OCI-LY3 (cell line): ENCODE measurements around the gene TTI1.

ENCODE experiments used
- EZH2phosphoT487 ChIP-seq: fragments of 200-600 bp; shearing (Covaris generic); IDR thresholded peaks from 2 replicates; pipeline ENCODE4 v1.6.1; 2018; ENCODE audit warnings: antibody characterized with exemption, mixed run types, low read depth
- TF ChIP-seq, protein P1 (sequence below): fragments of 200-600, 300-600 bp; sonication (generic); IDR thresholded peaks from 2 replicates; pipeline ENCODE4 v1.5.1; 2014; ENCODE audit warnings: antibody characterized with exemption, low read length, low read depth

- TF ChIP-seq, protein P1, sequence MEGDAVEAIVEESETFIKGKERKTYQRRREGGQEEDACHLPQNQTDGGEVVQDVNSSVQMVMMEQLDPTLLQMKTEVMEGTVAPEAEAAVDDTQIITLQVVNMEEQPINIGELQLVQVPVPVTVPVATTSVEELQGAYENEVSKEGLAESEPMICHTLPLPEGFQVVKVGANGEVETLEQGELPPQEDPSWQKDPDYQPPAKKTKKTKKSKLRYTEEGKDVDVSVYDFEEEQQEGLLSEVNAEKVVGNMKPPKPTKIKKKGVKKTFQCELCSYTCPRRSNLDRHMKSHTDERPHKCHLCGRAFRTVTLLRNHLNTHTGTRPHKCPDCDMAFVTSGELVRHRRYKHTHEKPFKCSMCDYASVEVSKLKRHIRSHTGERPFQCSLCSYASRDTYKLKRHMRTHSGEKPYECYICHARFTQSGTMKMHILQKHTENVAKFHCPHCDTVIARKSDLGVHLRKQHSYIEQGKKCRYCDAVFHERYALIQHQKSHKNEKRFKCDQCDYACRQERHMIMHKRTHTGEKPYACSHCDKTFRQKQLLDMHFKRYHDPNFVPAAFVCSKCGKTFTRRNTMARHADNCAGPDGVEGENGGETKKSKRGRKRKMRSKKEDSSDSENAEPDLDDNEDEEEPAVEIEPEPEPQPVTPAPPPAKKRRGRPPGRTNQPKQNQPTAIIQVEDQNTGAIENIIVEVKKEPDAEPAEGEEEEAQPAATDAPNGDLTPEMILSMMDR: no peak
- no peak for TF ChIP-seq EZH2phosphoT487
Observed at GRCh38 chr20:37972256-37973058, 60.8 kb downstream of the TTI1 start.
